Measurements from ENCODE around the gene TBL3. TPM values are rescaled to one million over a fixed set of nuclear protein-coding genes. Genes with fewer than 3 reads are reported as not detected.

TBL3 gene
- total and polyA plus RNA-seq, 12 donors, result 18.5 to 71.1 (median 22.3) TPM

- H3K4me1 ChIP-seq, result peaks cover 18 to 44% (median 38%) of the 10 kb centered on the region in 9 donors
- no peak for TF ChIP-seq CTCF (IDR thresholded peaks at IDR 0.05)
- WGBS, 2 donors, result 88% methylated on average over 41 of the region's 41 CpGs
- ATAC-seq, result no peak
- no peak overlapping the region for H3K4me3 ChIP-seq
- no peaks in the 10 kb centered on the region for H3K27me3 ChIP-seq
- no peak overlapping the region for H3K27ac ChIP-seq
- H3K36me3 ChIP-seq, result peaks cover 0 to 6% (median 3%) of the 10 kb centered on the region in 9 donors
- no peak for DNase-seq
- H3K9me3 ChIP-seq, result no peaks in the 10 kb centered on the region
- intact Hi-C loops (cut with DNase I), result no loop called here
Measured at GRCh38 chr16:1968146-1968953, 3.5 kb upstream of the TBL3 start.

GRCh38 chr16:1972490-1972877 is 631 bp downstream of the TBL3 start:
- H3K9me3 ChIP-seq, result no peaks in the 10 kb centered on the region
- H3K4me3 ChIP-seq, result peak overlapping the region; percentile 78 to 100 (median 91)
- H3K4me1 ChIP-seq, result peaks cover 12 to 32% (median 21%) of the 10 kb centered on the region in 9 donors
- H3K36me3 ChIP-seq, result peaks cover 12 to 38% (median 33%) of the 10 kb centered on the region in 9 donors
- DNase-seq, result no peak
- 3 to 4% methylated on average over 22 of the region's 22 CpGs for WGBS, 2 donors
- peak in 1 of 8 donors; percentile 1 for ATAC-seq
- peak overlapping the region in 6 of 10 donors; percentile 84 to 98 (median 88) for H3K27ac ChIP-seq
- intact Hi-C loops (cut with DNase I), result no loop called here
- no peak for TF ChIP-seq CTCF (IDR thresholded peaks at IDR 0.05)
- peaks cover 0 to 26% (median 16%) of the 10 kb centered on the region in 7 donors for H3K27me3 ChIP-seq

GRCh38 chr16:1973461-1974156 is 1.8 kb downstream of the TBL3 start:
- no peak for ATAC-seq
- 92% methylated on average over 14 to 16 of the region's 16 CpGs for WGBS, 2 donors
- Histone ChIP-seq H3K27ac (no peak overlapping the region), H3K4me1 (peaks cover 12 to 32% (median 21%) of the 10 kb centered on the region in 9 donors), H3K27me3 (peaks cover 1 to 38% (median 27%) of the 10 kb centered on the region in 7 donors), H3K4me3 (peak overlapping the region in 1 of 10 donors; percentile 86), H3K36me3 (peaks cover 12 to 49% (median 44%) of the 10 kb centered on the region in 9 donors), H3K9me3 (no peaks in the 10 kb centered on the region)
- TF ChIP-seq CTCF (IDR thresholded peaks at IDR 0.05), result no peak
- DNase-seq, result no peak
- intact Hi-C loops (cut with DNase I), result no loop called here

GRCh38 chr16:1974157-1975070 is 2.6 kb downstream of the TBL3 start:
- no peak for TF ChIP-seq CTCF (IDR thresholded peaks at IDR 0.05)
- intact Hi-C loops (cut with DNase I), result no loop called here
- no peaks in the 10 kb centered on the region for H3K9me3 ChIP-seq
- 94% methylated on average over 42 of the region's 42 CpGs for WGBS, 2 donors
- peaks cover 12 to 40% (median 25%) of the 10 kb centered on the region in 9 donors for H3K4me1 ChIP-seq
- H3K27me3 ChIP-seq, result peaks cover 9 to 46% (median 35%) of the 10 kb centered on the region in 7 donors
- DNase-seq (no peak), ATAC-seq (no peak)
- no peak overlapping the region for H3K27ac ChIP-seq
- H3K4me3 ChIP-seq, result no peak overlapping the region
- peaks cover 12 to 55% (median 46%) of the 10 kb centered on the region in 9 donors for H3K36me3 ChIP-seq
